Measurements from ENCODE around the gene C13orf46. TPM values are rescaled to one million over a fixed set of nuclear protein-coding genes. Genes with fewer than 3 reads are reported as not detected.

Gene C13orf46
- total RNA-seq, 1 experiment from 2014 or later, result not detected

DNA sequence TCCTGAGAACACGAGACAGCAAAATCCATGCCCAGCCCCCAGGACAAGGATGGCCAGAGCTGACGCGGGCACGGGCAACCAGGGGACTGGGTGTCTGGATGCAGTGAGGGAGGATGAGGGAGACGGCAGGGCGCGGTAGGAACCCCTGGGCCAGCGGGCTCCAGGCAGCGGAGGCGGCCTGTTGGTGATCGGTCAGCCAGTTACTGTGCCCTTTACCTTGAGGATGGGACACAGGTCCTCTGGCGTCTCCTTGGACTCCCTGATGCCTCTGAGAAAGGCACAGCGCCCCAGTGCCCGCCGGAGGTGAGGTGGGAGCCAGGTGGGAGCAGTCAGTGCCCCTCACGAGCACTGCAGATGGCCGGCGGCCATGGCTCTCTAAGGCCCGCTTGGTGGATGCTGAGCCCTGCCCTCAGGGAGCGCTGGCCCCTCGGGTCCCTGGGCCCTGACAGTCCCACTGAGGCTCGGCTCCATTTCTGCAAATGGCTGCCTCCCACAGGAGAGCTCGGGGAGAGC, 31.2 kb downstream of the C13orf46 start:
- Histone ChIP-seq H3K27me3 (replicated peaks; ENCODE audit: control insufficient read depth, insufficient read depth, low read length) (no peaks in the 10 kb centered on the region), H3K36me3 (ENCODE audit: control insufficient read depth, insufficient read depth, low read length) (no peaks in the 10 kb centered on the region), H3K9me3 (no peaks in the 10 kb centered on the region), H3K4me3 (ENCODE audit: low read depth, low read length) (no peak overlapping the region), H3K4me1 (peaks cover 7% of the 10 kb centered on the region)
- TF ChIP-seq, protein P1, sequence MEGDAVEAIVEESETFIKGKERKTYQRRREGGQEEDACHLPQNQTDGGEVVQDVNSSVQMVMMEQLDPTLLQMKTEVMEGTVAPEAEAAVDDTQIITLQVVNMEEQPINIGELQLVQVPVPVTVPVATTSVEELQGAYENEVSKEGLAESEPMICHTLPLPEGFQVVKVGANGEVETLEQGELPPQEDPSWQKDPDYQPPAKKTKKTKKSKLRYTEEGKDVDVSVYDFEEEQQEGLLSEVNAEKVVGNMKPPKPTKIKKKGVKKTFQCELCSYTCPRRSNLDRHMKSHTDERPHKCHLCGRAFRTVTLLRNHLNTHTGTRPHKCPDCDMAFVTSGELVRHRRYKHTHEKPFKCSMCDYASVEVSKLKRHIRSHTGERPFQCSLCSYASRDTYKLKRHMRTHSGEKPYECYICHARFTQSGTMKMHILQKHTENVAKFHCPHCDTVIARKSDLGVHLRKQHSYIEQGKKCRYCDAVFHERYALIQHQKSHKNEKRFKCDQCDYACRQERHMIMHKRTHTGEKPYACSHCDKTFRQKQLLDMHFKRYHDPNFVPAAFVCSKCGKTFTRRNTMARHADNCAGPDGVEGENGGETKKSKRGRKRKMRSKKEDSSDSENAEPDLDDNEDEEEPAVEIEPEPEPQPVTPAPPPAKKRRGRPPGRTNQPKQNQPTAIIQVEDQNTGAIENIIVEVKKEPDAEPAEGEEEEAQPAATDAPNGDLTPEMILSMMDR (IDR thresholded peaks at IDR 0.05; ENCODE audit: insufficient read depth in 1 of 2, low read depth in 1 of 2, low read length in 1 of 2, severe bottlenecking in 1 of 2, unreplicated experiment in 1 of 2), result no peak
- H3K36me3 Mint-ChIP-seq (ENCODE audit: insufficient read depth, unreplicated experiment), result no peaks in the 10 kb centered on the region
- no peak for DNase-seq
- BruUV-seq (replicated peaks), result no TSS peak
- H3K9me3 Mint-ChIP-seq (ENCODE audit: unreplicated experiment), result no peaks in the 10 kb centered on the region
- CTCF ChIA-PET, result no interaction called here
- no peak overlapping the region for H3K27ac Mint-ChIP-seq (ENCODE audit: unreplicated experiment)
- no peaks in the 10 kb centered on the region for H3K27me3 Mint-ChIP-seq (ENCODE audit: insufficient read depth, unreplicated experiment)
- peaks cover under 1% of the 10 kb centered on the region for H3K4me1 Mint-ChIP-seq (ENCODE audit: low read depth, unreplicated experiment)
- H3K4me3 Mint-ChIP-seq (ENCODE audit: unreplicated experiment), result no peak overlapping the region
- intact Hi-C loops (cut with micrococcal nuclease; ENCODE audit: unreplicated experiment), result no loop called here
- POLR2A ChIA-PET, result no interaction called here

DNA sequence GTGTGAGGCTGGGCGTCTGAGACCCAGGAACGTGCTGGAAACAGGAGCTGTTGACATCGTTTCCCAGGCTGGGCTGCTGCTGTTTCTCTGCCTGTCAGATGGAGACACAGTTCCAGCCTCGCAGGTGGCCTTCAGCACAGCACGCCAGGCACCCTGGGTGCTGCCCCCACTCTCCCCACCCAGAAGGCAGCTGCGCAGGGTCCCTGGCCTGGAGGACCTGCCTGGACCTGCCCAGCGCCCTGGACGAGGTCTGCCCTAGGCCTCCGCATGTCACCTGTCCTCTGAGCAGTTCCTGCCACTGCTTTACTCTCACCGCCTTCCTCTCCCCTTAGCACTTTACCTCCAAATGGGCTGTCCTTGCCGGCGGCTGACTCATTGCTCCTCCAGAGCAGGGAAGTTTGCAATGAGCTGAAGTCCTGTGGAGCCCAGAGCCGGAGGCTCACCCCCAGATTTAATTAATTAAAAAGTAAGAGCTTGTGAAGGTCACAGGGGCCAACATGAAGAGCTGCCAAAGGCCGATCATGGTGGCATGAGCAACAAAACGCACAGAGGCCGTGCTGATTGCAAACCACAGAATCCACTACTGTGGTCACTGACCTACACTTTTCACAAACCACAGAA, 32.2 kb downstream of the C13orf46 start:
- no peak overlapping the region for H3K4me3 ChIP-seq (ENCODE audit: low read depth, low read length)
- no peak overlapping the region for H3K27ac Mint-ChIP-seq (ENCODE audit: unreplicated experiment)
- peaks cover 6% of the 10 kb centered on the region for H3K4me1 Mint-ChIP-seq (ENCODE audit: low read depth, unreplicated experiment)
- no peaks in the 10 kb centered on the region for H3K36me3 Mint-ChIP-seq (ENCODE audit: insufficient read depth, unreplicated experiment)
- peaks cover 11% of the 10 kb centered on the region for H3K4me1 ChIP-seq
- no TSS peak for BruUV-seq (replicated peaks)
- ChIA-PET CTCF (no interaction called here), POLR2A (no interaction called here)
- H3K27me3 Mint-ChIP-seq (ENCODE audit: insufficient read depth, unreplicated experiment), result no peaks in the 10 kb centered on the region
- intact Hi-C loops (cut with micrococcal nuclease; ENCODE audit: unreplicated experiment), result no loop called here
- H3K9me3 ChIP-seq, result no peaks in the 10 kb centered on the region
- H3K9me3 Mint-ChIP-seq (ENCODE audit: unreplicated experiment), result no peaks in the 10 kb centered on the region
- TF ChIP-seq, protein P1 (IDR thresholded peaks at IDR 0.05; ENCODE audit: insufficient read depth in 1 of 2, low read depth in 1 of 2, low read length in 1 of 2, severe bottlenecking in 1 of 2, unreplicated experiment in 1 of 2), result no peak
- H3K36me3 ChIP-seq (ENCODE audit: control insufficient read depth, insufficient read depth, low read length), result no peaks in the 10 kb centered on the region
- no peak for DNase-seq
- H3K4me3 Mint-ChIP-seq (ENCODE audit: unreplicated experiment), result no peak overlapping the region
- no peaks in the 10 kb centered on the region for H3K27me3 ChIP-seq (replicated peaks; ENCODE audit: control insufficient read depth, insufficient read depth, low read length)

DNA sequence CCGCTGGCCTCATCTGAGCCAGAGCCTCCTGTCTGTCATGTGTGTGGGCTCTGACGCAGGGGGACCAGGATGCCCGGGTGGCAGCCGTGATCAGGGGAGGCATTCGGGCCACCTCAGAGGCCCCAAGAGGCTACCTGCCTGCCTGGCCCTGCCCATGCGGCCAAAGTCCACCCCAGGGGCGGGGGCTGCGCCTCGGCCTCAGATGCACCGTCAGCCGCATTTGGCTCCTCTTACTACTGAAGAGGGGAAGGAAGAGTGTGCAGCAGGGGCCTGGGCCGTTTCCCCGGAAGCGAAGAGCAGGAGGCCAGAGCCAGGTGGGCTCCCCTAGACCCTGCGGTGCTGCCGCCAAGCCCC, 34.0 kb downstream of the C13orf46 start:
- H3K36me3 Mint-ChIP-seq (ENCODE audit: insufficient read depth, unreplicated experiment), result no peaks in the 10 kb centered on the region
- BruUV-seq (replicated peaks), result no TSS peak
- CTCF ChIA-PET, result no interaction called here
- H3K27me3 ChIP-seq (replicated peaks; ENCODE audit: control insufficient read depth, insufficient read depth, low read length), result no peaks in the 10 kb centered on the region
- TF ChIP-seq, protein P1 (IDR thresholded peaks at IDR 0.05; ENCODE audit: insufficient read depth in 1 of 2, low read depth in 1 of 2, low read length in 1 of 2, severe bottlenecking in 1 of 2, unreplicated experiment in 1 of 2), result no peak
- peak in 1 of 2 experiments; percentile 27 for DNase-seq
- POLR2A ChIA-PET, result no interaction called here
- H3K9me3 Mint-ChIP-seq (ENCODE audit: unreplicated experiment), result no peaks in the 10 kb centered on the region
- H3K36me3 ChIP-seq (ENCODE audit: control insufficient read depth, insufficient read depth, low read length), result no peaks in the 10 kb centered on the region
- H3K27ac Mint-ChIP-seq (ENCODE audit: unreplicated experiment), result no peak overlapping the region
- no peaks in the 10 kb centered on the region for H3K9me3 ChIP-seq
- H3K4me1 ChIP-seq, result peaks cover 11% of the 10 kb centered on the region
- peaks cover 6% of the 10 kb centered on the region for H3K4me1 Mint-ChIP-seq (ENCODE audit: low read depth, unreplicated experiment)
- no peaks in the 10 kb centered on the region for H3K27me3 Mint-ChIP-seq (ENCODE audit: insufficient read depth, unreplicated experiment)
- no peak overlapping the region for H3K4me3 ChIP-seq (ENCODE audit: low read depth, low read length)
- intact Hi-C loops (cut with micrococcal nuclease; ENCODE audit: unreplicated experiment), result no loop called here
- H3K4me3 Mint-ChIP-seq (ENCODE audit: unreplicated experiment), result no peak overlapping the region
